WTC11 (cell line): ENCODE data around the gene GNG4. TPM values are rescaled to one million over a fixed set of nuclear protein-coding genes. Genes with fewer than 3 reads are reported as not detected.
A peak's percentile ranks its signal among the peaks of the same experiment; 100 is the strongest.

Source experiments
- ATAC-seq: fragments of 200-7000 bp; cut with Tn5 transposase; 2 replicates; pipeline ENCODE4 v1.10.0; 2021; ENCODE audit warnings: mild to moderate bottlenecking, moderate library complexity
- CTCF ChIA-PET: fragments of 300-600 bp; sonication (Branson Sonifier 250); formaldehyde crosslinking; loops from one replicate; lab custom pipeline; 2021; ENCODE audit warnings: antibody characterized with exemption; lab: Charles Lee
- POLR2A ChIA-PET: fragments of 350-600 bp; sonication (Branson Sonifier 250); formaldehyde crosslinking; loops from one replicate; lab custom pipeline; 2021; ENCODE audit warnings: antibody characterized with exemption; lab: Charles Lee
- DNase-seq: peaks from one replicate; pipeline ENCODE4 v3.0.0; 2021; ENCODE audit warnings: low spot score
- H3K27ac Mint-ChIP-seq: 2 replicates; pipeline ENCODE4 v1.8.0; 2021; ENCODE audit warnings: mixed read lengths
- H3K27me3 Mint-ChIP-seq: 2 replicates; pipeline ENCODE4 v1.8.0; 2021; ENCODE audit warnings: low read depth, mild to moderate bottlenecking, moderate library complexity, mixed read lengths
- H3K36me3 Mint-ChIP-seq: 2 replicates; pipeline ENCODE4 v1.8.0; 2021; ENCODE audit warnings: mixed read lengths
- H3K4me1 Mint-ChIP-seq: 2 replicates; pipeline ENCODE4 v1.8.0; 2022; ENCODE audit warnings: mixed read lengths
- H3K4me3 Mint-ChIP-seq: 2 replicates; pipeline ENCODE4 v1.8.0; 2021; ENCODE audit warnings: mild to moderate bottlenecking, moderate library complexity, mixed read lengths
- H3K9me3 Mint-ChIP-seq: 2 replicates; pipeline ENCODE4 v1.8.0; 2021; ENCODE audit warnings: mixed read lengths
- AFF4 ChIP-seq: sonication (generic); formaldehyde crosslinking; IDR thresholded peaks from 2 replicates; pipeline ENCODE4 v1.8.1; 2023; ENCODE audit warnings: mild to moderate bottlenecking, missing genetic modification reagents, borderline replicate concordance
- ARID4B ChIP-seq: sonication (generic); formaldehyde crosslinking; IDR thresholded peaks from 2 replicates; pipeline ENCODE4 v1.8.0; 2023; ENCODE audit warnings: missing genetic modification reagents, mild to moderate bottlenecking, borderline replicate concordance
- ATF1 ChIP-seq: sonication (generic); formaldehyde crosslinking; IDR thresholded peaks from 2 replicates; pipeline ENCODE4 v1.8.1; 2023; ENCODE audit warnings: mild to moderate bottlenecking, moderate library complexity, missing genetic modification reagents
- CTCF ChIP-seq: fragments of 200-600 bp; IDR thresholded peaks from 2 replicates; pipeline ENCODE4 v1.8.0; 2022; ENCODE audit warnings: antibody characterized with exemption
- E2F4 ChIP-seq: sonication (generic); formaldehyde crosslinking; IDR thresholded peaks from 2 replicates; pipeline ENCODE4 v1.8.1; 2022; ENCODE audit warnings: low read depth, mild to moderate bottlenecking, moderate library complexity, missing genetic modification reagents, borderline replicate concordance
- FOXP4 ChIP-seq: sonication (generic); formaldehyde crosslinking; IDR thresholded peaks from 2 replicates; pipeline ENCODE4 v1.8.0; 2022; ENCODE audit warnings: mild to moderate bottlenecking, missing genetic modification reagents
- GRHL2 ChIP-seq: fragments of 250-450 bp; sonication (Bioruptor Pico); IDR thresholded peaks from 2 replicates; pipeline ENCODE4 v1.8.0; 2022; ENCODE audit warnings: mild to moderate bottlenecking, moderate library complexity; ENCODE audit not compliant: insufficient replicate concordance, severe bottlenecking
- MXD4 ChIP-seq: fragments of 250-450 bp; sonication (Bioruptor Pico); IDR thresholded peaks from 2 replicates; pipeline ENCODE4 v1.8.0; 2021; ENCODE audit warnings: mild to moderate bottlenecking, moderate library complexity, borderline replicate concordance
- NR1H2 ChIP-seq: sonication (generic); formaldehyde crosslinking; IDR thresholded peaks from 2 replicates; pipeline ENCODE4 v1.9.0; 2021; ENCODE audit warnings: mild to moderate bottlenecking, moderate library complexity, missing genetic modification reagents
- NR2C2 ChIP-seq: sonication (generic); formaldehyde crosslinking; IDR thresholded peaks from 2 replicates; pipeline ENCODE4 v1.8.0; 2022; ENCODE audit warnings: mild to moderate bottlenecking, missing genetic modification reagents
- NR3C1 ChIP-seq: sonication (generic); formaldehyde crosslinking; conservative IDR thresholded peaks from 2 replicates; pipeline ENCODE4 v1.8.1; 2023; ENCODE audit warnings: low read depth, mild to moderate bottlenecking, missing genetic modification reagents
- ZBTB21 ChIP-seq: sonication (generic); formaldehyde crosslinking; IDR thresholded peaks from 2 replicates; pipeline ENCODE4 v1.8.1; 2023; ENCODE audit warnings: mild to moderate bottlenecking, missing genetic modification reagents, borderline replicate concordance
- ZNF232 ChIP-seq: sonication (generic); formaldehyde crosslinking; IDR thresholded peaks from 2 replicates; pipeline ENCODE4 v1.8.0; 2022; ENCODE audit warnings: mild to moderate bottlenecking, missing genetic modification reagents
- ZNF423 ChIP-seq: fragments of 250-450 bp; sonication (Bioruptor Pico); IDR thresholded peaks from 2 replicates; pipeline ENCODE4 v2.1.2; 2022; ENCODE audit warnings: mild to moderate bottlenecking, moderate library complexity
- total RNA-seq: library from RNA; stranded (reverse); gene quantifications from 3 replicates; pipeline ENCODE4 v1.2.3, GENCODE V29; 2021

The GNG4 gene
- total RNA-seq, 1 experiment from 2014 or later, result 38.3 TPM

- TF ChIP-seq NR3C1 (CRISPR knock-in tag) (no peak), FOXP4 (CRISPR knock-in tag) (no peak), E2F4 (CRISPR knock-in tag) (no peak), ZBTB21 (CRISPR knock-in tag) (no peak), ATF1 (CRISPR knock-in tag) (no peak), NR2C2 (CRISPR knock-in tag) (no peak), ZNF232 (CRISPR knock-in tag) (no peak), ZNF423 (no peak), NR1H2 (CRISPR knock-in tag) (no peak), ARID4B (CRISPR knock-in tag) (no peak)
- ATAC-seq (no peak), DNase-seq (no peak)
- no peak overlapping the region for H3K4me3 Mint-ChIP-seq
- H3K9me3 Mint-ChIP-seq, result no peaks in the 10 kb centered on the region
- ChIA-PET CTCF (interaction anchor here (0.6 to 1.1 kb wide), 2 partner anchors 9 to 15 kb away, joined by 4 read pairs; no protein-coding TSS in a partner anchor), POLR2A (no interaction called here)
- no peaks in the 10 kb centered on the region; the same call in 1 of the 2 replicates for H3K36me3 Mint-ChIP-seq
- no peaks in the 10 kb centered on the region for H3K4me1 Mint-ChIP-seq
- peak overlapping the region; percentile 46; the same call in 1 of the 2 replicates for H3K27ac Mint-ChIP-seq
- H3K27me3 Mint-ChIP-seq, result no peaks in the 10 kb centered on the region
Observed at GRCh38 chr1:235607284-235607683, 42.3 kb downstream of the GNG4 start.

- ATAC-seq (peak; percentile 87), DNase-seq (peak; percentile 70)
- no peaks in the 10 kb centered on the region for H3K36me3 Mint-ChIP-seq
- no peaks in the 10 kb centered on the region for H3K27me3 Mint-ChIP-seq
- H3K9me3 Mint-ChIP-seq, result no peaks in the 10 kb centered on the region
- TF ChIP-seq MXD4, result no peak
- no peak for TF ChIP-seq AFF4 (CRISPR knock-in tag)
- no peak for TF ChIP-seq GRHL2 (CRISPR knock-in tag)
- TF ChIP-seq CTCF, result peak; percentile 40; the same call in 1 of the 2 replicates
- no peak overlapping the region for H3K4me3 Mint-ChIP-seq
- ChIA-PET POLR2A (no interaction called here), CTCF (interaction anchor here (0.6 to 4.5 kb wide), 51 partner anchors 9 to 371 kb away, joined by 3 to 41 read pairs (median 6); partner anchors contain the start of gene B3GALNT2)
- H3K27ac Mint-ChIP-seq, result no peak overlapping the region
- peaks cover 8% of the 10 kb centered on the region; the same call in 1 of the 2 replicates for H3K4me1 Mint-ChIP-seq
Observed at GRCh38 chr1:235601104-235601503, 48.5 kb downstream of the GNG4 start.
